Measurements from ENCODE around the gene PELI3.
A peak's percentile ranks its signal among the peaks of the same experiment; 100 is the strongest.

The PELI3 gene

GRCh38 chr11:66505276-66505816, 38.6 kb downstream of the PELI3 start:
- no peak for DNase-seq (ENCODE audit: low read depth)

- no peak for DNase-seq (ENCODE audit: low read depth)
Measured at GRCh38 chr11:66509131-66509561, 42.4 kb downstream of the PELI3 start.

DNA sequence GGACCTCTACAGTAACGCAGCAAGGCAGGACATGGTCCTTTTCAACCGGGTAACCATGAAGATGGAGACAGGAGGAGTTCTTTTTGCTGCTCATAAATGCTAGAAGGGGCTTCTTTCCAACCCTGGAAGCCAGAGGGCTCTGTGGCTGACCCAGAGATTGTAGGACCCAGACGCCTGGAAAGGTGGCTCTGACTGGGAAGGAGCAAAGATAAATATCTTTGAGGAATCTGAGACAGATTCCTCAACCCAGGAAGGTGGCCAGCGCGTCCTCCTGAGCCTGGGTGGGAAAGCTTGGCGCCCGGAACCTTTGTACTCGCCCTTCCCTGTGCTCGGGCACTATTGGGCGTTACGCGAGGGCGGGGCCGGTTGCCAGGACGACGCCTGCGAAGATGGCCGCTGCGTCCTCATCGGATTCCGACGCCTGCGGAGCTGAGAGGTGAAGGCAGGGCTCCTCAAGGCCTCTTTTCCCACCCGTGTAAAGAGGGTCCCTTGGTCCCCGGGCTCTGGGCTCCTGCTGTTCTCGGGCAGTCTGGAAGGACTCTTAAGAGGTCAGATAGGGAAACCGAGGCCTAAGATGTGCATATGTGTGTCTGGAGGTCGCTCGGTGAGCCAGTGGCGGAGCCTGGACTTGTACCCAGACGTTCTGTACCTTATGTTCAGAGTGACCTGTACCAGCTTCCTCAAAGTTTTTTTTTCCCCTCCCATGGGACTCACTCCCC, 43.7 kb downstream of the PELI3 start, which contains the start of gene BBS1:
Gene BBS1 (plus strand): TSS at position 365 of the 719 bp plus-strand sequence. CDS start 25 bp downstream, at position 390.
- peak; percentile 72 for DNase-seq (ENCODE audit: low read depth)

- DNase-seq (ENCODE audit: low read depth), result no peak
Measured at GRCh38 chr11:66510990-66511339, 44.3 kb downstream of the PELI3 start.

- no peak for DNase-seq (ENCODE audit: low read depth)
Measured at GRCh38 chr11:66523611-66524010, 56.9 kb downstream of the PELI3 start.

DNA sequence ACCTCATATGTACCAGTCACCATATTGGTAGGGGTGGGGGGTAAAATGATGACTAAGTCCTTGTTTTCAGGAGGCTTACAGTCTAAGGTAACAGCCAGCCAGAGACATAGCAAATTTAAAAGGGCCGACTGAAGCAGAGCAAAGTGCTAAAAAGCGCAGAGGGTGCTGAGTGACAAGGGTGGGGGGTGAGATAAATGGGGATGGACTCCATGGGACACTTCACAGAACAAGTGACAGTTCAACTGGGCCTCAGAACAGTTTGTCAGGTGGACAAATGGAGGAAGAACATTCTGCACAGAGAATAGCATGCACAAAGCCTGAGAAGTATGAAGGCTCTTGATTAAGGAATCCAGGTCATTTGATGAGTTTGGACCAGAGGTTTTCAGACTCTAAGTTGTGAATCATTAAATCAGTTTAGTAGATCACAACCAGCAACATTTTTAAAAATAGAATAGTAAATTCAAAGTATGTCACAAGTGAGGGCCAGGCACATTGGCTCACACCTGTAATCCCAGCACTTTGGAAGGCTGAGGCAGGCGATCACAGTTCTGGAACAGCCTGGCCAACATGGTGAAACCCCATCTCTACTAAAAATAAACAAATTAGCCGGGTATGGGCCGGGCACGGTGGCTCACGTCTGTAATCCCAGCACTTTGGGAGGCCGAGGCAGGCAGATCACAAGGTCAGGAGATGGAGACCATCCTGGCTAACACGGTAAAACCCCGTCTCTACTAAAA, 57.8 kb downstream of the PELI3 start:
- no peak for DNase-seq (ENCODE audit: low read depth)
